H1 (cell line): Measurements from ENCODE around the gene CPHXL2. TPM values are rescaled to one million over a fixed set of nuclear protein-coding genes. Genes with fewer than 3 reads are reported as not detected.

Source experiments
- CTCF ChIA-PET: fragments of 300-600 bp; sonication (Branson Sonifier 250); formaldehyde crosslinking; loops from one replicate; lab custom pipeline; 2021; ENCODE audit not compliant: partially characterized antibody; lab: Charles Lee
- POLR2A ChIA-PET: fragments of 300-600 bp; sonication (Branson Sonifier 250); formaldehyde crosslinking; loops from one replicate; lab custom pipeline; 2021; ENCODE audit warnings: inconsistent platforms; ENCODE audit not compliant: partially characterized antibody; lab: Charles Lee
- DNase-seq, 2 experiments: peaks; one replicate each; pipeline versions ENCODE4 v3.0.0 to v3.0.0-alpha.2; 2010 to 2022; ENCODE audit warnings: low spot score in 2 of 2, low read depth in 1 of 2, mixed read lengths in 1 of 2
- FAIRE-seq: peaks from 2 replicates; lab custom pipeline; 2011; peaks lifted over from hg19 to GRCh38; lab: Jason Lieb, UNC
- H2AFZ ChIP-seq: 2 replicates; pipeline ENCODE4 v1.8.1; 2012; ENCODE audit warnings: low read length, inconsistent platforms
- H2AK5ac ChIP-seq: 2 replicates; pipeline ENCODE4 v1.6.1; 2013; ENCODE audit warnings: low read depth, low read length
- H2BK120ac ChIP-seq: replicated peaks from 2 replicates; pipeline ENCODE3; 2013; ENCODE audit warnings: low read depth, low read length, inconsistent platforms
- H2BK12ac ChIP-seq: 2 replicates; pipeline ENCODE4 v1.6.1; 2013; ENCODE audit warnings: low read depth, low read length
- H2BK15ac ChIP-seq: 2 replicates; pipeline ENCODE4 v1.6.1; 2013; ENCODE audit warnings: low read length
- H2BK20ac ChIP-seq: 2 replicates; pipeline ENCODE4 v1.6.1; 2013; ENCODE audit warnings: low read length
- H2BK5ac ChIP-seq: 2 replicates; pipeline ENCODE4 v1.6.1; 2013; ENCODE audit warnings: low read depth, low read length
- H3K14ac ChIP-seq: 2 replicates; pipeline ENCODE4 v1.6.1; 2013; ENCODE audit warnings: inconsistent platforms; ENCODE audit not compliant: insufficient read length
- H3K18ac ChIP-seq: 2 replicates; pipeline ENCODE4 v1.6.1; 2013; ENCODE audit warnings: low read length; ENCODE audit errors: extremely low read depth
- H3K23ac ChIP-seq: 2 replicates; pipeline ENCODE4 v1.6.1; 2013; ENCODE audit warnings: inconsistent platforms; ENCODE audit not compliant: insufficient read length
- H3K23me2 ChIP-seq: 2 replicates; pipeline ENCODE4 v1.6.1; 2013; ENCODE audit warnings: low read depth, low read length
- H3K27ac ChIP-seq: 2 replicates; pipeline ENCODE4 v1.6.1; 2011; ENCODE audit warnings: low read depth, low read length, inconsistent platforms
- H3K27me3 ChIP-seq, 4 experiments: replicated peaks in 1 of 4; 1 replicate in 1 of 4; 2 replicates in 3 of 4; pipeline versions ENCODE4 v1.6.1 to v1.8.1; 2011 to 2013; ENCODE audit warnings: low read length in 3 of 4, mild to moderate bottlenecking in 3 of 4, inconsistent platforms in 2 of 4, mixed read lengths in 2 of 4, moderate library complexity in 1 of 4; ENCODE audit not compliant: control insufficient read depth in 3 of 4, insufficient read depth in 3 of 4; ENCODE audit errors: extremely low read depth in 1 of 4
- H3K36me3 ChIP-seq, 4 experiments: 2 replicates each; pipeline versions ENCODE4 v1.6.1 to v1.8.1; 2011 to 2013; ENCODE audit warnings: mild to moderate bottlenecking in 4 of 4, low read length in 3 of 4, moderate library complexity in 2 of 4, control low read depth in 1 of 4, inconsistent platforms in 1 of 4; ENCODE audit not compliant: insufficient read depth in 4 of 4, control insufficient read depth in 2 of 4
- H3K4ac ChIP-seq: replicated peaks from 2 replicates; pipeline ENCODE3; 2013; ENCODE audit warnings: low read length, low read depth, mixed read lengths, inconsistent platforms; ENCODE audit not compliant: insufficient read length
- H3K4me1 ChIP-seq, 4 experiments: replicated peaks in 1 of 4; 1 replicate in 1 of 4; 2 replicates in 3 of 4; pipeline versions ENCODE4 v1.6.1 to v1.8.1; 2011 to 2013; ENCODE audit warnings: low read length in 3 of 4, inconsistent platforms in 2 of 4, mixed read lengths in 1 of 4; ENCODE audit not compliant: insufficient read depth in 4 of 4, control insufficient read depth in 3 of 4
- H3K4me2 ChIP-seq, 2 experiments: 2 replicates each; pipeline versions ENCODE4 v1.6.1 to v1.8.1; 2011 to 2013; ENCODE audit warnings: low read depth in 2 of 2, low read length in 2 of 2, control low read depth in 1 of 2, inconsistent platforms in 1 of 2, mild to moderate bottlenecking in 1 of 2; ENCODE audit not compliant: insufficient read depth in 1 of 2
- H3K4me3 ChIP-seq, 4 experiments: fragments of 200-600, 300-600 bp in 1 of 4; sonication (generic), shearing (Covaris generic), sonication (Bioruptor Twin) in 1 of 4; 2 replicates each; pipeline versions ENCODE4 v1.5.1 to v1.8.1; 2011 to 2016; ENCODE audit warnings: low read length in 4 of 4, low read depth in 3 of 4, control low read depth in 2 of 4, inconsistent platforms in 2 of 4, mild to moderate bottlenecking in 2 of 4, mixed read lengths in 1 of 4, moderate library complexity in 1 of 4; ENCODE audit not compliant: insufficient read depth in 2 of 4; ENCODE audit errors: extremely low read depth in 1 of 4
- H3K56ac ChIP-seq: replicated peaks from 2 replicates; pipeline ENCODE3; 2013; ENCODE audit warnings: low read depth, mild to moderate bottlenecking, mixed read lengths, low read length, inconsistent platforms; ENCODE audit not compliant: insufficient read length
- H3K79me1 ChIP-seq: 2 replicates; pipeline ENCODE4 v1.6.1; 2013; ENCODE audit warnings: low read depth, low read length, control low read depth
- H3K79me2 ChIP-seq, 2 experiments: 2 replicates each; pipeline versions ENCODE4 v1.6.1 to v1.8.1; 2012 to 2013; ENCODE audit warnings: low read length in 2 of 2, mild to moderate bottlenecking in 2 of 2, inconsistent platforms in 1 of 2; ENCODE audit not compliant: insufficient read depth in 2 of 2, control insufficient read depth in 1 of 2
- H3K9ac ChIP-seq, 4 experiments: replicated peaks in 1 of 4; 1 replicate in 1 of 4; 2 replicates in 3 of 4; pipeline versions ENCODE4 v1.6.1 to v1.8.1; 2011 to 2013; ENCODE audit warnings: low read depth in 3 of 4, low read length in 3 of 4, control low read depth in 2 of 4, mild to moderate bottlenecking in 2 of 4, moderate library complexity in 2 of 4, inconsistent platforms in 1 of 4; ENCODE audit errors: extremely low read depth in 1 of 4
- H3K9me3 ChIP-seq, 2 experiments: 2 replicates each; pipeline versions ENCODE4 v1.6.1 to v1.8.1; 2012 to 2013; ENCODE audit warnings: mild to moderate bottlenecking in 2 of 2, moderate library complexity in 2 of 2, control low read depth in 1 of 2, inconsistent platforms in 1 of 2, low read depth in 1 of 2, low read length in 1 of 2, mixed read lengths in 1 of 2; ENCODE audit not compliant: insufficient read depth in 2 of 2
- H4K20me1 ChIP-seq, 2 experiments: replicated peaks in 1 of 2; 2 replicates each; pipeline versions ENCODE3 to v1.8.1; 2011 to 2013; ENCODE audit warnings: inconsistent platforms in 2 of 2, low read length in 2 of 2, mild to moderate bottlenecking in 1 of 2; ENCODE audit not compliant: insufficient read depth in 2 of 2, control insufficient read depth in 1 of 2
- H4K5ac ChIP-seq: 2 replicates; pipeline ENCODE4 v1.6.1; 2013; ENCODE audit warnings: low read length, low read depth, mixed read lengths, inconsistent platforms; ENCODE audit not compliant: insufficient read length
- H4K8ac ChIP-seq: 2 replicates; pipeline ENCODE4 v1.8.0; 2013; ENCODE audit warnings: mild to moderate bottlenecking, moderate library complexity, low read length, inconsistent platforms; ENCODE audit not compliant: insufficient read depth; ENCODE audit errors: extremely low read depth
- H4K91ac ChIP-seq: replicated peaks from 2 replicates; pipeline ENCODE3; 2013; ENCODE audit warnings: low read length, mixed read lengths, inconsistent platforms; ENCODE audit not compliant: insufficient read length
- BCL11A ChIP-seq, 2 experiments: IDR thresholded peaks; one replicate each; pipeline ENCODE4 v1.6.1; 2011; ENCODE audit warnings: low read depth in 2 of 2, low read length in 2 of 2, mild to moderate bottlenecking in 2 of 2
- CBX8 ChIP-seq: fragments of 300-800, 300-1000 bp; sonication (generic); IDR thresholded peaks from 2 replicates; pipeline ENCODE4 v1.7.1; 2016; ENCODE audit warnings: low read depth, low read length, borderline replicate concordance
- CEBPB ChIP-seq: IDR thresholded peaks from 2 replicates; pipeline ENCODE4 v1.6.1; 2012; ENCODE audit warnings: low read depth, low read length
- JUN ChIP-seq: IDR thresholded peaks from 2 replicates; pipeline ENCODE4 v1.6.1; 2011; ENCODE audit warnings: low read depth, mild to moderate bottlenecking, improper control_type of control experiment, low read length
- JUND ChIP-seq: IDR thresholded peaks from 2 replicates; pipeline ENCODE4 v1.6.1; 2011; ENCODE audit warnings: mild to moderate bottlenecking, improper control_type of control experiment, low read length
- KDM5A ChIP-seq: fragments of 200-600 bp; IDR thresholded peaks from 2 replicates; pipeline ENCODE4 v1.7.1; 2012; ENCODE audit warnings: mild to moderate bottlenecking, low read length, inconsistent platforms, mixed read lengths
- POLR2A ChIP-seq, 2 experiments: IDR thresholded peaks; 1 replicate in 1 of 2; 2 replicates in 1 of 2; pipeline ENCODE4 v1.6.1; 2011; ENCODE audit warnings: low read depth in 2 of 2, low read length in 2 of 2, mild to moderate bottlenecking in 2 of 2; ENCODE audit errors: control extremely low read depth in 1 of 2
- POLR2AphosphoS5 ChIP-seq: IDR thresholded peaks from 2 replicates; pipeline ENCODE4 v1.6.1; 2011; ENCODE audit warnings: low read depth, low read length
- SIN3A ChIP-seq, 2 experiments: IDR thresholded peaks in 1 of 2; conservative IDR thresholded peaks in 1 of 2; 2 replicates each; pipeline ENCODE4 v1.6.1; 2011 to 2012; ENCODE audit warnings: low read length in 2 of 2, improper control_type of control experiment in 1 of 2, low read depth in 1 of 2, mild to moderate bottlenecking in 1 of 2
- SP2 ChIP-seq: IDR thresholded peaks from 2 replicates; pipeline ENCODE4 v1.6.1; 2012; ENCODE audit warnings: mild to moderate bottlenecking, low read length, inconsistent platforms
- SP4 ChIP-seq: IDR thresholded peaks from 2 replicates; pipeline ENCODE4 v1.6.1; 2012; ENCODE audit warnings: low read length, inconsistent platforms
- TAF7 ChIP-seq: optimal IDR thresholded peaks from 2 replicates; pipeline ENCODE3; 2011; ENCODE audit warnings: low read depth, mild to moderate bottlenecking, inconsistent platforms, low read length, moderate library complexity, borderline replicate concordance
- TEAD4 ChIP-seq: IDR thresholded peaks from 2 replicates; pipeline ENCODE4 v1.6.1; 2012; ENCODE audit warnings: low read depth, low read length, inconsistent platforms, mixed read lengths
- YY1 ChIP-seq: IDR thresholded peaks from 2 replicates; pipeline ENCODE4 v1.6.1; 2011; ENCODE audit warnings: low read depth, mild to moderate bottlenecking, low read length
- WGBS, 2 experiments: shearing (Covaris generic) in 1 of 2; methylation state at CpG; one replicate each; pipeline versions ENCODE4 v1.1.6 to v1.1.7; 2013 to 2015; ENCODE audit warnings: low lambda C conversion rate in 2 of 2, mixed read lengths in 2 of 2, inconsistent platforms in 1 of 2, low coverage in 1 of 2, missing lambda C conversion rate in 1 of 2; ENCODE audit not compliant: insufficient replicate concordance in 2 of 2, insufficient coverage in 1 of 2, insufficient read length in 1 of 2; ENCODE audit errors: extremely low coverage in 1 of 2, missing lambda C conversion rate in 1 of 2; 5-methylcytosine and 5-hydroxymethylcytosine counted together
- polyA plus RNA-seq, 7 experiments: library from polyadenylated mRNA; depleted of rRNA in 3 of 7; stranded (reverse) in 5 of 7; unstranded in 2 of 7; fragments of >200 nt in 5 of 7; fragments of 200-250 nt in 2 of 7; gene quantifications; 1 replicate in 5 of 7; 2 replicates in 1 of 7; 4 replicates in 1 of 7; pipeline versions ENCODE4 v1.2.1 to v1.2.3, GENCODE V29; 2011 to 2013; ENCODE audit warnings: missing spikeins in 2 of 7, mixed read lengths in 2 of 7
- total RNA-seq: library from RNA; stranded (reverse); fragmentation: NEBNext Ultra II Directional; extraction: Animal tissue kit (Norgen Biotek cat#: 25700); gene quantifications from 2 replicates; pipeline ENCODE4 v1.2.1, GENCODE V29; 2021
- TF ChIP-seq, protein P1 (sequence below): IDR thresholded peaks from 2 replicates; pipeline ENCODE4 v1.6.1; 2011; ENCODE audit warnings: low read depth, mild to moderate bottlenecking, low read length; ENCODE audit not compliant: insufficient read depth

Gene CPHXL2
- total and polyA plus RNA-seq, 2 of the 8 experiments (the other 6 are each of a cell fraction or from before 2014, with no cell fraction given): not detected

DNA sequence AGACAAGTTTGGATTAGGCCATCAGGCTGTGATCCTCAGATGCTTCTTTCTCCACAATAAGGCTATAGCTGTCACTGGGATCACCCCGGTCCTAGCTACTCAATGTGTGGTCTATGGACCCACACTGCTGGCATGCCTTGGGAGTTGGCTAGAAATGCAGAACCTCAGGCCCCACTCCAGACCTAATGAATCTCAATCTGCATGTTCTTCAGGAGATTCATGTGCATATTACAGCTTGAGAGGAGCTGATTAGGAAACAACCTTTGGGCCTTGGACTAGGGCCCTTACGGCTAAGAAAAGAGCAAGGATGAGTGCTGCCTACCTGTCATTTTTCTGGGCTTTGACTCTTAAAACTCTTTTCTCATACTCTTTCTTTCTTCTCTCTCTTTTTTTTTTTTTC is 61.2 kb downstream of the CPHXL2 start:
- POLR2A ChIA-PET: interaction anchor here (0.6 to 1.4 kb wide), 8 partner anchors 9 to 1452 kb away, joined by 3 to 5 read pairs (median 4); no protein-coding TSS in a partner anchor
- H3K79me1 ChIP-seq: no peaks in the 10 kb centered on the region; the same call in 1 of the 2 replicates
- no peak overlapping the region for H3K4ac ChIP-seq
- H4K8ac ChIP-seq: peak overlapping the region; percentile 18; the same call in 1 of the 2 replicates
- H3K27ac ChIP-seq: no peak overlapping the region
- H3K56ac ChIP-seq: no peak overlapping the region
- H3K27me3 ChIP-seq: no peaks in the 10 kb centered on the region
- H2AK5ac ChIP-seq: no peak overlapping the region
- H3K23me2 ChIP-seq: no peaks in the 10 kb centered on the region
- no peak overlapping the region for H3K14ac ChIP-seq
- H3K23ac ChIP-seq: no peak overlapping the region
- H2BK12ac ChIP-seq: no peak overlapping the region
- H3K18ac ChIP-seq: no peak overlapping the region
- CTCF ChIA-PET: interaction anchor here (0.6 to 1.1 kb wide), 4 partner anchors 9 to 137 kb away, joined by 3 read pairs; no protein-coding TSS in a partner anchor
- FAIRE-seq (no peak), DNase-seq (no peak)
- no peaks in the 10 kb centered on the region for H3K79me2 ChIP-seq
- H3K4me3 ChIP-seq: no peak overlapping the region
- peaks cover 0 to 2% of the 10 kb centered on the region in 2 experiments for H4K20me1 ChIP-seq
- H2BK120ac ChIP-seq: no peak overlapping the region
- H3K36me3 ChIP-seq: peaks cover 10 to 71% (median 52%) of the 10 kb centered on the region in 4 experiments
- no peak overlapping the region for H4K91ac ChIP-seq
- no peak overlapping the region for H2BK15ac ChIP-seq
- H3K4me1 ChIP-seq: no peaks in the 10 kb centered on the region
- H4K5ac ChIP-seq: no peak overlapping the region
- no peak overlapping the region for H2AFZ ChIP-seq
- no peak overlapping the region for H3K9ac ChIP-seq
- H2BK20ac ChIP-seq: no peak overlapping the region
- H3K4me2 ChIP-seq: no peak overlapping the region
- H2BK5ac ChIP-seq: no peak overlapping the region
- 92% methylated on average over 2 of the region's 2 CpGs; no CpG with 5 or more reads in 1 of the 2 experiments for WGBS, 2 experiments
- no peaks in the 10 kb centered on the region for H3K9me3 ChIP-seq
- TF ChIP-seq SIN3A (conservative IDR thresholded peaks at IDR 0.05 in 1 of 2, IDR thresholded peaks at IDR 0.05 in 1 of 2; ENCODE audit: low read depth in 1 of 2, low read length in 2 of 2) (no peak), JUN (no peak), POLR2AphosphoS5 (no peak), CBX8 (no peak), SP2 (no peak), JUND (no peak), BCL11A (IDR thresholded peaks at IDR 0.05; ENCODE audit: low read depth in 2 of 2, low read length in 2 of 2) (no peak), TEAD4 (no peak), TAF7 (no peak), YY1 (no peak), KDM5A (no peak), SP4 (no peak), POLR2A (IDR thresholded peaks at IDR 0.05; ENCODE audit: control extremely low read depth in 1 of 2, low read depth in 2 of 2, low read length in 2 of 2) (no peak), CEBPB (no peak)
- TF ChIP-seq, protein P1, sequence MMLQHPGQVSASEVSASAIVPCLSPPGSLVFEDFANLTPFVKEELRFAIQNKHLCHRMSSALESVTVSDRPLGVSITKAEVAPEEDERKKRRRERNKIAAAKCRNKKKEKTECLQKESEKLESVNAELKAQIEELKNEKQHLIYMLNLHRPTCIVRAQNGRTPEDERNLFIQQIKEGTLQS: no peak
